Stimulated activated CD4-positive, alpha-beta T cell treated with anti-CD3 and anti-CD28 coated beads, TNF-alpha, amount 100 ng/mL, for 24 hours (primary cell): ENCODE data around the gene STARD8.
A peak's percentile ranks its signal among the peaks of the same experiment; 100 is the strongest.
"Not testable (repeated sequence)": the region's sequence is repeated elsewhere in the genome, so short reads cannot be mapped to it uniquely, and the experiment has no call there.

ENCODE experiments used
- DNase-seq, 3 experiments: peaks; one replicate each; pipeline ENCODE4 v3.0.0-alpha.2; 2020; ENCODE audit warnings: low read depth in 3 of 3

The STARD8 gene

DNA sequence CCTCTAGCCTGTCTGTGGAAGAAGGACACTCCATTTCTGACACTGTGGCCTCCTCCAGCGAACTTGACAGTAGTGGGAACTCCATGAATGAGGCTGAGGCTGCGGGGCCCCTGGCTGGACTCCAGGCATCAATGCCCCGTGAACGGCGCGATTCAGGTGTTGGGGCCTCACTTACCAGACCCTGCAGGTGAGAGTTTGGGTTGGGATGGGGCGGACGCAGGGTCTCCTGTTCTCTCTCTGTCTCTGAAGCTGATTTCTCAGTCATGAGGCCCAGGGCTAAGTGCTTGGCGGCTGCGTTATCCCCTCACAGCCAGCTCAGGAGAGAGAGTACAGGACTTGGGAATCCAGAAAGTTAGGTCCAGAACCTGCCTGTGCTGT lies 71.0 kb downstream of the STARD8 start:
- no peak for DNase-seq

DNA sequence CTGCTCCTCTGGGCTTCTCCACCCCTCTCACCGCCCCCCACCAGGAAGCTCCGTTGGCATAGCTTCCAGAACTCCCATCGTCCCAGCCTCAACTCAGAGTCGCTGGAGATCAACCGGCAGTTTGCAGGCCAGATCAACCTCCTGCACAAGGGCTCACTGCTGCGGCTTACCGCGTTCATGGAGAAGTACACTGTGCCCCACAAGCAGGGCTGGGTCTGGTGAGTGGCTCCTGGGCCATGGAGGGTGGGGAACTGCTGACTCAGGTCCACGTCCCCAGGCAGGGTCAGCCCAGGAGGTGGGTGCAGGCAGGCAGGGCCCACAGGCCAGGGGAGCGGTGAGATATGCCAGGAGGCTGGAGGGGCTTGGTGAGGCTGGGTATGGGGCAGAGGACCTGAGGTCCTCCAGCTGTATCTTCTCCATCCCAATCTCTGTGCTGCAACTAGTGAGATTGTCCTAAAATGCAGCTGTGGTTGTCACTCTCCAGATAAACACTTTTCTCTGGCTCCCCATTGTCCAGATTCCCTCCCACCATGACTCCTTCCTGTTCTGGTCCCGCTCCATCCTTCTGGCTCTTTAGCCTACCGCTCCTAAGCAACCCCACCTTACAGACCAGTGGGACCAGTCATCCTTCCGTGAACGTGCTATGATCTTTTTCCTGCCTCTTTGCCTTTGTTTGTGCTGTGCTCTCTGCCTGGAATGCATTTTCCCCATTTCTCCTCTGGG lies 71.9 kb downstream of the STARD8 start:
- DNase-seq: no peak

DNA sequence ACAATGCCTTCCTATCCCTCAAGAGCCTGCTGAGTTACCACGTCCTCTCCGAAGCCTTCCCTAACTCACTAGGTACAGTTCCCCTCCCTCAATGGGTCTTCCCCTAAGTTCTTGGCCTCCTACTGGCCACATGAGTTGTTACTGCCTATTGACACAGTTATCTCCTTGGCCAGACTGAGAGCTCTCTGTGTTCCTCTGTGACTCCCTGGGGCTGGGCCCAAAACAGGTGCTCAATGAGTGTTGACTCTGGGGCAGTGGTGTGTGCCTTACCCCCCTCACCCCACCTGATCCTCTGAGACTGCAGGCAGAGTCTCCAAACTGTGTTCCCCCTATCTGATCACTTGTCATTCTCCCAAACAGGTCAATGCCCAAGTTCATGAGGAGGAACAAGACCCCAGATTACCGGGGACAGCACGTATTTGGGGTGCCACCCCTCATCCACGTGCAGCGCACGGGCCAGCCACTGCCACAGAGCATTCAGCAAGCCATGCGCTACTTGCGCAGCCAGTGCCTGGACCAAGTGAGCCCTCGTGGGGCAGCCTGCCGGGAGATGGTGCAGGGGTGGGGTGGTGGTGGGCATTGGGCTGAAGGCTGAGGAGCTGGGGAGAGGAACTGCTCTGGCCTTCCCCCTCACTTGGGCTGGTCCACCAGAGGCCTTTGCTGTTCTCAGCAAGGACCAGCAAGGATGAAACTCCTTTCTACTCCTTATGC lies 72.6 kb downstream of the STARD8 start:
- DNase-seq: no peak

DNA sequence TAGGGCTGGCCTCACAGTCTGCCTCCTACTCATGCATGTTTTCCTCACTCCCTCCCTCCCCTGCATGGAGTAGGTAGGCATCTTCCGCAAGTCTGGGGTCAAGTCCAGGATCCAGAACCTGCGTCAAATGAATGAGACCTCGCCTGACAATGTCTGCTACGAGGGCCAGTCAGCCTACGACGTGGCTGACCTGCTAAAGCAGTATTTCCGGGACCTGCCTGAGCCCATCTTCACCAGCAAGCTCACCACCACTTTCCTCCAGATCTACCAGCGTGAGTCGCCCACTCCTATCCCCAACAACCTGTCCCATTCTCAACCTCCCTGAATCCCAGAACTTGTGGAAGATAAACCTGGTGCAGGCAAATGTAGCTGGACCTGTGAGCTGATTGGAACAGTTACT lies 73.4 kb downstream of the STARD8 start:
- DNase-seq: no peak

DNA sequence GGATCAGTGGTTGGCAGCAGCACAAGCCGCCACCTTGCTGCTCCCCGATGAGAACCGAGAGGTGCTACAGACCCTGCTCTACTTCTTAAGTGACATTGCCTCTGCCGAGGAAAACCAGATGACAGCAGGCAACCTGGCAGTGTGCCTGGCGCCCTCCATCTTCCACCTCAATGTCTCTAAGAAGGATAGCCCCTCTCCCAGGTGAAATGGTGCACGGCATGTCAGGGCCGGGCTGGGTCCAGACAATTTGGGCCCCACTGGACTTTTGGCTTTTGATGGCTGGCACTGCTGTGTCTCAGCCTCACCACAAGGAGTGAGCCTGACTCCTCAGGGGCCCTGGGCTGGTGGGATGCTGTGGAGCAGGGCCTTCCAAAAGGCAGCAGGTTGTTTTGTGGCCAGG lies 74.1 kb downstream of the STARD8 start:
- DNase-seq: no peak

DNA sequence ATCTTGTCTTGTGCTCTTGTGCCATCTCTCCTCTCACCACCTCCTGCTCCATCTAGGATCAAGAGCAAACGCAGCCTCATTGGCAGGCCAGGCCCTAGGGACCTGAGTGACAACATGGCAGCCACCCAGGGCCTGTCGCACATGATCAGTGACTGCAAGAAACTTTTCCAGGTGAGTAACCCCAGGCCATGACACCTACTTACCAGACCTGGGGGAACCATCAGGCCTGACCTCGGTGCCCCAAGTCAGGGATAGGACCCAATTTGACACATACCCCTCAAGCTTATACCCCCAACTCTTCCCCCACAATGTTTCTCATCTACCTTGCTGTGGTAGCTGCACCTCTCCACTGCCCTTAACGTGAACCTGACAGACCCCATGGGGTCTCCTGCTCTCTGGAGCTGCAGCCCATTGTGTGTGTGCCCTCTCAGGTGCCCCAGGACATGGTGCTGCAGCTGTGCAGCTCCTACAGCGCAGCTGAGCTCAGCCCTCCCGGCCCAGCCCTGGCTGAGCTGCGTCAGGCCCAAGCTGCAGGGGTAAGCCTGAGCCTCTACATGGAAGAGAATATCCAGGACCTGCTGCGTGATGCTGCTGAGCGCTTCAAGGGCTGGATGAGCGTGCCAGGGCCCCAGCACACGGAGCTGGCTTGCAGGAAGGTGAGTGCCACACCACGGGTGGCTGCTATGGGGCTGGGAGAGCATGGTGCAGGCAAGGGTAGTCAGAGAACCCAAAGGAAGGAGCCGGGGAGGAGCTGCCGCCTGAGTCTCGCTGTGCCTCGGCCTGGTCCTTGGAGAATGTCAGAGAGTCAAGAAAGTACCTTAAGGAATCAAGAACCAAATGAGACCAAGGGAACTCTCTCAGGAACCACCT lies 74.8 kb downstream of the STARD8 start:
- DNase-seq: no peak

DNA sequence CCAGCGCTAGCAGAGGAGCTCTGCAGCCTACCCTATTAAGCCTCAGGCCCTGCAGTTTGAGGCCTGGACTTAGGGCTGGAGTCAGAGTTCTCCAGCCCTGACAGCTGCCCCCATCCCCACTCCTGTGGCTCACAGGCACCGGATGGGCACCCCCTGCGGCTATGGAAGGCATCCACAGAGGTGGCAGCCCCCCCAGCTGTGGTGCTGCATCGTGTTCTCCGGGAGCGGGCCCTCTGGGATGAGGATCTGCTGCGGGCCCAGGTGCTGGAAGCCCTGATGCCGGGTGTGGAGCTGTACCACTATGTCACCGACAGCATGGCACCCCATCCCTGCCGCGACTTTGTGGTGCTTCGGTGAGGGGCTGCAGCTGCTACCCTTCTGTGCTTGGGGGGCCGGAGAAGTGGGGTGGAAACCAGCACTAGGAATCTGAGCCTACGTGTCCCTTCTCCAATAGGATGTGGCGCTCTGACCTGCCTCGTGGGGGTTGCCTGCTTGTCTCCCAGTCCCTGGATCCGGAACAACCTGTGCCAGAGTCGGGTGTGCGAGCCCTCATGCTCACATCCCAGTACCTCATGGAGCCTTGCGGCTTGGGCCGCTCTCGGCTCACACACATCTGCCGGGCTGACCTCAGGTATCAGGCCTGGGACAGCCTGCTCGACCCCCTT lies 76.2 kb downstream of the STARD8 start:
- no peak for DNase-seq

DNA sequence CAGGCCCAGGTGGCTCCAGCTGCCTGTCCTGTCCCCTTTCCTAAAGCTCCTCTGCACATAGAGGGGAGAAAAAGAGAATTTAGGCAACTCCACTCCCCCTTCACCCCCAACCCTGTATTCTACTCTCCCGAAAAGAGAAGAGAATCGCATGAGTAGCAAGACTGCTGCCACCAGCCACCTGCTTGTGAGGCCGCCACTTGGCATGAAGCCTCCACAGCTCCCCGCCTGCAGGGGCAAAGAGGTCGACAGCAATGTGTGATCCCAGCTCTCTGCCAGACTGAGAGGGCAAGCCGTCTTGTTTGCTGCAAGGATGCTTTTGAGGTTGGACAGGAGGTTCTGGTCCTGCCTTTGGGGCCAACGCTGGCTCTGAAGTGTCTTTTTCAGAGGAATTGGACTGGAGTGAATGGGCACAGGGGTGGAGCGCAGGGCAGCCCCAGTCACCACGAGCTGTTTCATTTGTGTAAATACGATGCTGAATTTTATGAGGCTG lies 77.1 kb downstream of the STARD8 start:
- DNase-seq: no peak

- DNase-seq: no peak
These were observed 78.4 kb downstream of the STARD8 start for GRCh38 chrX:68725756-68726365.

DNA sequence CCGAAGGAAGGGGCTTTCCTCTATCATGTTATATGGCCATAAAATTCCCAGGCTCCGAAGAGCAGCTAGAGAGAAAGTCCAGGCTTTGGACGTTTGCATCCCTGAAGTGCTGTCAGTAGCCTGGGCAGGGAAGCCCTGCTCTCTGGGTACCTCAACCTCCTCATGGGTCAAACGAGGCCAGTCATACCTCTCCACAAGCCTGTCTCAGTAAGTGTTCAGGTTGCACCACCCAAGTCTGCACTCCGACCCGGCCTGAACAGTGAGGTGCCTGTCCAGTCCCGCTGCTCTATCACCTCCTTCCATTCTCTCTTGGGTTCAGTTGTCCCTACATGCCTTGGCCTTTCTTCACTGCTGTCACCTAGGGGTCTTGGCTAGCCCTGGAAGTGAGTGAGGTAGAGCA lies 78.9 kb downstream of the STARD8 start:
- no peak for DNase-seq

DNA sequence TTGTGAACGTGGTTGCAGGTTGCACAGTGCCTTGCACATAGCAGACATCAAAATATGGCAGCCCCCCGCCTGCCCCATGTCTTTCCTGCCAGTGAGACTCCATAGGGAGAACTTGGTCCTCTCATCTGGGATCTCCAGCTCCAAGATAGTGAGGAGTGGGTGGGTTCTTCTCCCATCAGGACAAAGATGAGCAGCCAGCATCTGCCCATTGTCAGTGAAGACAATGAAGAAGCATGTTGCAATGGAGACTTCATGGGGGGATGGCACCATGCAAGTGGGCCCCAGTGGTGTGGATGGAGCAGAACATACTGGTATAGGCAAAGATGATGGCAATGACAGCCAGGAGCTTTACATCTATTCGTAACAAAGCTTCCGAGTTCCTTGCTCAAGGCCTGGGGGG lies 80.2 kb downstream of the STARD8 start:
- DNase-seq: no peak

GRCh38 chrX:68728186-68728585 lies 80.7 kb downstream of the STARD8 start:
- DNase-seq: no peak

DNA sequence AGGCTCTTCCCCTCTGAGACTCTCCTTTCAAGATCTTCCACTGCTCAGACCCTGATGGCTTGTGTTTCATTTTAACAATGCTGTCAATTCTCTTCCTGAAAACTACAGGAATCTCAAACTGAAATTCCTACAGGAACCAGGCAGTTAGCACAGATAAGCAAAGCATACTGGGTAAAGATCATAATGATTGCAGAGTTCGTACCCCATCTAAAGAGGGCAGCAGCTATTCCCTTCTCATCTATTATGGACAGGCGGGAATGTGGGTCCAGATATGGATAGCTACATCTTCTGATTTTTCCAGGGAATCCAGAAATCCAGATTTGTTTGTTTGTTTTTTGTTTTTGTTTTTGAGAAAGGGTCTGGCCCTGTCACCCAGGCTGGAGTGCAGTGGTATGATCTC lies 83.8 kb downstream of the STARD8 start:
- DNase-seq: no peak

DNA sequence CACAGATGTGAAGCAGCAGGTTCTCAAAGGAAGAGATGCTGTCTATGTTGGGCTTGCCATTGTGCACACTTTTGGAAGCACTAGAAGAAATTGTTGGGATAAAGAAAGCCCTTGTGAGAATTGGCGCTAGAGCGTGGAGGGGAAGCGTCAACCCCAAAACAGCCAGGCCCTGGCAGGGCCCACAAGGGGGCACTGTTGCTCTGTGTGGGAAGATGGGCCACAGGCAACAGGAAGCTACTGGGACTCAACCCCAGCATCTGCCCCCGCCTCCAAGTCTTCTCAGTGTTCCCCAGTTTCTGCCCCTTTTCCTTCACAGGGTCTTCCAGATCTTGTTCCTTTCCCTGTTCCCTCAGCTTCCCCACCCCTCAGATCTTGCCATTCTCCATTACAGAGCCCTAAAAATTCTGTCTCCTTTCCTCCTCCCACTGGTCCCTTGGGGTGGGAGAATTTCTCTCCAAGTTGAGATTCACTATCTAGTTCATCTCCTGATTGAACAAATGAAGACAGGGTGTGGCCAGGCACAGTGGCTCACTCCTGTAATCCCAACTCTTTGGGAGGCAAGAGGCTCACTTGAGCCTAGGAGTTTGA lies 85.5 kb downstream of the STARD8 start:
- DNase-seq: peak; percentile 2 to 64 (median 29)

GRCh38 chrX:68735266-68735665 lies 87.8 kb downstream of the STARD8 start:
- DNase-seq: no peak

- not testable (repeated sequence) for DNase-seq
These were observed 94.4 kb downstream of the STARD8 start for GRCh38 chrX:68741864-68742263.

DNA sequence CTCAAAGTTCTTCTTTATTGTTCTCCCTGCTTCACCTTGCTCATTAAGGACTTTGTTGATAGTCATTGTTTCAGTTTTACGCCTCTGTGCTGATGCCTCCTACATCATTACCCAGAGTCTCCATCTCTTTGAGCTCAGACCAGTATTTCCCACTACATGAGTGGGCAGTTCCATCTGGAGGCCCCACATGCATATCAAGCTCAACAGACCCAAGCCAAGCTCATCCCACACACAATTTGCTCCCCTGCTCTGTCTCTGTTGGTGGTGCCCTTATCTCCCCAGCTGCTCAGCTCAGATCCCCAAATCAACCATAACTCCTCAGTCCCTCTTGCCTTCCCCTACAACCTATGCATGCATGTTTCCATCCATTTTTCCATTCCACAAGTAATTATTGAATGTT lies 96.3 kb downstream of the STARD8 start:
- DNase-seq: no peak

- DNase-seq: no peak
These were observed 99.5 kb downstream of the STARD8 start for GRCh38 chrX:68746988-68747387.

DNA sequence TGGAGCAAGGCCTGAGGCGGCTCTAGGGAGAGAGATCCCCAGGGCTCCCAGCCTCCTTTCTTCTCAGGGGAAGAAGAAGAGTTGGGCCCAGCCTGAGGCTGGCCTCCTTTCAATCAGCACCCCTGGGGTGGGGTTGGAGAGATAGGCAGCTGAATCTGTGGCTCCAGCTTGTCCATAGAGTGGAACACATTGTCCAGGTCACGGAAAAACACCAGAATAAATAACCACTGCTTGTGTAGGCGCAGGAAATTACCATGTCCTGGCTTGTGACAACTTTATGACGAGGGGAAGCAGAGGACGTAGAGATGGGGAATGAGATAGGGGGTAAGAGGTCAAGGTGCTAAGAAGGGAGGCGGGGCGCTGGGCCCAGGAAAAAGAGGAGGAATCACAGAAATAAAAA lies 100.6 kb downstream of the STARD8 start:
- no peak for DNase-seq

DNA sequence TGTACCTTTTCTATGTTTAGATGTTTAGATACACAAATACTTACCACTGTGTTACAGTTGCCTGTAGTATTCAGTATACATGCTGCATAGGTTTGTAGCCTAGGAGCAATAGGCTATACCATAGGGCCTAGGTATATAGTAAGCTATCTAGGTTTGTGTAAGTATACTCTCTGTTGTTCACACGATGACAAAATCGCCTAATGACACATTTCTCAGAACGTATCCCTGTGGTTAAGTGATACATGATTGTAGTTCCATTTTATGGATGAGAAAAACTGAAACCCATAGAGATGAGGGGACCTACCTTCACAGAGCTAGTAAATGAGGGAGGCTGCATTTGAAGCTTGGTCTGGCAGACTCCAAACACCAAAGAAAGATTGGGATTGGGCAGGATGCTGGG lies 102.0 kb downstream of the STARD8 start:
- DNase-seq: no peak

GRCh38 chrX:68750316-68750715 lies 102.8 kb downstream of the STARD8 start:
- no peak for DNase-seq
